ENCODE data around the gene TBC1D22A. TPM values are rescaled to one million over a fixed set of nuclear protein-coding genes. Genes with fewer than 3 reads are reported as not detected.

The TBC1D22A gene
- total and polyA plus RNA-seq, 2 donors from 2014 or later, result 24.6 to 39.4 TPM

- no peaks in the 10 kb centered on the region for H3K9me3 ChIP-seq (ENCODE audit: control insufficient read depth in 2 of 3, insufficient read depth in 1 of 3, low read length in 3 of 3)
- no peak overlapping the region for H3K4me3 ChIP-seq (ENCODE audit: low read length in 3 of 3)
- H3K9ac ChIP-seq (ENCODE audit: low read length in 3 of 3), result no peak overlapping the region
- no peak for TF ChIP-seq CTCF (IDR thresholded peaks at IDR 0.05; ENCODE audit: borderline replicate concordance, extremely low read depth, insufficient read depth)
- H3K4me1 ChIP-seq (ENCODE audit: control insufficient read depth in 2 of 3, insufficient read depth in 2 of 3, low read depth in 1 of 3, low read length in 3 of 3), result no peaks in the 10 kb centered on the region
- H3K27ac ChIP-seq (ENCODE audit: low read depth in 2 of 2, low read length in 2 of 2), result no peak overlapping the region
- DNase-seq (no peak), FAIRE-seq (no peak)
- H3K27me3 ChIP-seq (ENCODE audit: control insufficient read depth, insufficient read depth, low read length), result no peaks in the 10 kb centered on the region
- intact Hi-C loops (cut with DNase I), result no loop called here
- peaks cover 0 to 12% (median 6%) of the 10 kb centered on the region in 3 donors for H3K36me3 ChIP-seq (ENCODE audit: control insufficient read depth in 2 of 3, insufficient read depth in 3 of 3, low read length in 3 of 3)
Observed at GRCh38 chr22:46913351-46913750, 150.9 kb downstream of the TBC1D22A start.

- TF ChIP-seq CTCF (IDR thresholded peaks at IDR 0.05; ENCODE audit: borderline replicate concordance, extremely low read depth, insufficient read depth), result no peak
- FAIRE-seq (no peak), DNase-seq (no peak)
- no peaks in the 10 kb centered on the region for H3K27me3 ChIP-seq (ENCODE audit: control insufficient read depth, insufficient read depth, low read length)
- no peaks in the 10 kb centered on the region for H3K4me1 ChIP-seq (ENCODE audit: control insufficient read depth in 2 of 3, insufficient read depth in 2 of 3, low read depth in 1 of 3, low read length in 3 of 3)
- no peaks in the 10 kb centered on the region for H3K9me3 ChIP-seq (ENCODE audit: control insufficient read depth in 2 of 3, insufficient read depth in 1 of 3, low read length in 3 of 3)
- intact Hi-C loops (cut with DNase I), result no loop called here
- H3K36me3 ChIP-seq (ENCODE audit: control insufficient read depth in 2 of 3, insufficient read depth in 3 of 3, low read length in 3 of 3), result peaks cover 0 to 12% (median 6%) of the 10 kb centered on the region in 3 donors
- H3K9ac ChIP-seq (ENCODE audit: low read length in 3 of 3), result no peak overlapping the region
- H3K27ac ChIP-seq (ENCODE audit: low read depth in 2 of 2, low read length in 2 of 2), result no peak overlapping the region
- no peak overlapping the region for H3K4me3 ChIP-seq (ENCODE audit: low read length in 3 of 3)
Observed at GRCh38 chr22:46914481-46914880, 152.0 kb downstream of the TBC1D22A start.

- FAIRE-seq (no peak), DNase-seq (peak in 1 of 5 donors; percentile 68)
- intact Hi-C loops (cut with DNase I), result no loop called here
- no peak overlapping the region for H3K4me3 ChIP-seq (ENCODE audit: low read length in 3 of 3)
- peaks cover 0 to 12% (median 6%) of the 10 kb centered on the region in 3 donors for H3K36me3 ChIP-seq (ENCODE audit: control insufficient read depth in 2 of 3, insufficient read depth in 3 of 3, low read length in 3 of 3)
- H3K27ac ChIP-seq (ENCODE audit: low read depth in 2 of 2, low read length in 2 of 2), result no peak overlapping the region
- H3K9ac ChIP-seq (ENCODE audit: low read length in 3 of 3), result no peak overlapping the region
- no peak for TF ChIP-seq CTCF (IDR thresholded peaks at IDR 0.05; ENCODE audit: borderline replicate concordance, extremely low read depth, insufficient read depth)
- H3K27me3 ChIP-seq (ENCODE audit: control insufficient read depth, insufficient read depth, low read length), result no peaks in the 10 kb centered on the region
- no peaks in the 10 kb centered on the region for H3K9me3 ChIP-seq (ENCODE audit: control insufficient read depth in 2 of 3, insufficient read depth in 1 of 3, low read length in 3 of 3)
- no peaks in the 10 kb centered on the region for H3K4me1 ChIP-seq (ENCODE audit: control insufficient read depth in 2 of 3, insufficient read depth in 2 of 3, low read depth in 1 of 3, low read length in 3 of 3)
Observed at GRCh38 chr22:46914916-46915894, 152.8 kb downstream of the TBC1D22A start.
